GM20000 (cell line): ENCODE results near the gene HACD2.
A peak's percentile ranks its signal among the peaks of the same experiment; 100 is the strongest.
"Not testable (repeated sequence)": the region's sequence is repeated elsewhere in the genome, so short reads cannot be mapped to it uniquely, and the experiment has no call there.

ENCODE experiments used
- DNase-seq: peaks from one replicate; pipeline ENCODE4 v3.0.0; 2012; ENCODE audit warnings: low spot score
- CTCF ChIP-seq: IDR thresholded peaks from 2 replicates; pipeline ENCODE4 v1.5.1; 2012; ENCODE audit warnings: mild to moderate bottlenecking, control low read depth; ENCODE audit errors: extremely low read depth, missing control alignments

HACD2 gene

GRCh38 chr3:123609063-123609462 is 24.2 kb upstream of the HACD2 start:
- no peak for TF ChIP-seq CTCF

GRCh38 chr3:123608263-123608937 is 23.5 kb upstream of the HACD2 start:
- no peak for DNase-seq
- no peak for TF ChIP-seq CTCF

More at GRCh38 chr3:123609063-123609462, 24.2 kb upstream of the HACD2 start:
- DNase-seq = no peak

GRCh38 chr3:123606527-123606926 is 21.7 kb upstream of the HACD2 start:
- TF ChIP-seq CTCF = no peak
- no peak for DNase-seq

GRCh38 chr3:123605789-123606234 is 21.0 kb upstream of the HACD2 start:
- TF ChIP-seq CTCF = no peak
- DNase-seq = peak; percentile 42

- not testable (repeated sequence) for DNase-seq
Observed at GRCh38 chr3:123603153-123603552, 18.3 kb upstream of the HACD2 start.

GRCh38 chr3:123602325-123602724 is 17.5 kb upstream of the HACD2 start:
- DNase-seq = no peak
- no peak for TF ChIP-seq CTCF

GRCh38 chr3:123600863-123601262 is 16.0 kb upstream of the HACD2 start:
- not testable (repeated sequence) for DNase-seq

- TF ChIP-seq CTCF = no peak
- no peak for DNase-seq
Observed at GRCh38 chr3:123597561-123597960, 12.7 kb upstream of the HACD2 start.
